ENCODE measurements around the gene SDR39U1.

SDR39U1 gene

DNA sequence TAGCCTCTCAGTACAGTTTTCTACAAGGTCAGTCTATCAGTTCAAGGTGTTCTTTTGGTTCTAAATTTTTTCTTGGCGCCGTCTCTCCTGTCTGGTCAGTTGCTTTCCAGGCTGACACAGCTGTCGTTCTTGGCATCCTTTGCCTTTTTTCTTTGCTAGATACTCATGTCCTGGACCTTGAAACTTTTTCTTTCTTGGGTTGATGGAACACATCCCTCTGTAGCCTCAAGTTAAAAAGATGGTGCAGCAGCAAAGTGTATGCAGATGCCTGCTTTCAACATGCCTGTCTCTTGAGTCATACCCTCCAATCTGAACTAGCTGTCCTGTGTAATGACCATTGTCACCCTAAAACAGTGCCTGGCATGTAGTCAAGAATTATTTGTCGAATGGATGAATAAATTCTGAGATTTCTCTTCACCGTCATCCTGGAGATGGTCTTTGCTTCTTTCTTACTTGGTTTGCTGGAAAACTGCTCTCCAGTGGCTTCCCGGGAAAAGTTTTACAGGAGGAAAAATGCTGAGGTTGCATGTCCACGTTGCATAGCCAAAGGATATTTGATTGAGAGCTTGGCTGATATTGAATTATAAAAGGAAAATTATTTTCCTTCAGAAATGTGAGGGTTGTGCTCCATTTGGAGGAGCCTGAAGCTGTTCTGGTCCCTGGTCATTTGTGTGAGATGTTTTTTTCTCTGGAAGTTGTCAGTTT is 39.1 kb downstream of the SDR39U1 start:
- H3K27me3 ChIP-seq (ENCODE audit: insufficient read depth, low read length) = peaks cover 7% of the 10 kb centered on the region; the same call in 1 of the 2 replicates
- no peaks in the 10 kb centered on the region for H3K9me3 ChIP-seq (ENCODE audit: insufficient read depth, low read depth, low read length)
- H3K9ac ChIP-seq (ENCODE audit: low read depth, low read length) = no peak overlapping the region
- 83% methylated on average over 7 of the region's 7 CpGs for WGBS
- no peaks in the 10 kb centered on the region for H3K36me3 ChIP-seq (ENCODE audit: insufficient read depth, low read length)
- no peak overlapping the region for H3K4me3 ChIP-seq (ENCODE audit: low read length)
- H3K4me1 ChIP-seq (ENCODE audit: insufficient read depth, low read length) = peaks cover 24% of the 10 kb centered on the region
- H3K27ac ChIP-seq (ENCODE audit: low read depth, low read length) = no peak overlapping the region

DNA sequence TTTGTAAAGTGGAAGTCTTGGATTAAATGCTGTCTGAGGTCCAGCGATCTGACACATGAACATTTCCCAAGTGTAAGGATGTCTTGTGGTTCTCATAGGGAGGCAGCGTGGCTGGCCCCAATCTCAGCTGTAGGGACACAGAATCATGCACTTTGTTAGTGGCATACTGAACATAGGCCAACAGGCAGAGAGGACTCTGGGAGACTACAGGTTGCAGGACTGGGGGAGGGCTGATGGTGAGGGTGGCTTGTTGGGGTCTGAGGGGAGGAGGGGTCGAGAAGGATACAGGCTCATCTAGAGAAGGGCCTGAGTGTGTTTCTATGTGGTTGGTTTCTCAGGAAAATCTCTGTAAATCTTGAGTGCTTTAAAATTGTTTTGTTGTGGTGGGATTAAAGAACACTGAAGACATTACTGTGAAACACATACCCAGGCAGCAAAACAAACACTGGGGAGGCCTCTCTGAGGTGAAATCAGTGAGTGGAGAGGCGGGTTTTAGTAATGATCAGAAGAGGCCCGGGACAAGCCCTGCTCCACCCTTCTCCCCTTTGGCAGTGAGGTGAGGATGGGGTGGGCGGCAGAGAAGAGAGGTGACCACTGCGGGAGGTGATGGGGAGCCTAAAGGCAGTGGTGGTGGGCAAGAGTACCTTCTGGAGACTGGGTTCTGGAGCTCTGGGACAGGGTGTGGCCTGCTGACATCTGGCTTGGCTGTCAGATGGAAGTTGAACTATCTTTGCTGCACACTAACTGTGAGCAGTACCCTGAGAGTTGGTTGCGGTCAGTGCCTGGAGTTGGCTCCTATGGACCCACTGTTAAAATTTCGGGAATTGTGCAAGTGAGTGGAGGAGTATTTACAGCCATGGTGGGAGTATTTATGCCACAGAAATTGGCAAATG is 40.5 kb downstream of the SDR39U1 start:
- H3K27ac ChIP-seq (ENCODE audit: low read depth, low read length) = no peak overlapping the region
- H3K4me1 ChIP-seq (ENCODE audit: insufficient read depth, low read length) = peaks cover 29% of the 10 kb centered on the region
- no peak overlapping the region for H3K4me3 ChIP-seq (ENCODE audit: low read length)
- H3K36me3 ChIP-seq (ENCODE audit: insufficient read depth, low read length) = no peaks in the 10 kb centered on the region
- H3K27me3 ChIP-seq (ENCODE audit: insufficient read depth, low read length) = peaks cover 7% of the 10 kb centered on the region; the same call in 1 of the 2 replicates
- 82% methylated on average over 9 of the region's 9 CpGs for WGBS
- H3K9me3 ChIP-seq (ENCODE audit: insufficient read depth, low read depth, low read length) = no peaks in the 10 kb centered on the region
- H3K9ac ChIP-seq (ENCODE audit: low read depth, low read length) = no peak overlapping the region

DNA sequence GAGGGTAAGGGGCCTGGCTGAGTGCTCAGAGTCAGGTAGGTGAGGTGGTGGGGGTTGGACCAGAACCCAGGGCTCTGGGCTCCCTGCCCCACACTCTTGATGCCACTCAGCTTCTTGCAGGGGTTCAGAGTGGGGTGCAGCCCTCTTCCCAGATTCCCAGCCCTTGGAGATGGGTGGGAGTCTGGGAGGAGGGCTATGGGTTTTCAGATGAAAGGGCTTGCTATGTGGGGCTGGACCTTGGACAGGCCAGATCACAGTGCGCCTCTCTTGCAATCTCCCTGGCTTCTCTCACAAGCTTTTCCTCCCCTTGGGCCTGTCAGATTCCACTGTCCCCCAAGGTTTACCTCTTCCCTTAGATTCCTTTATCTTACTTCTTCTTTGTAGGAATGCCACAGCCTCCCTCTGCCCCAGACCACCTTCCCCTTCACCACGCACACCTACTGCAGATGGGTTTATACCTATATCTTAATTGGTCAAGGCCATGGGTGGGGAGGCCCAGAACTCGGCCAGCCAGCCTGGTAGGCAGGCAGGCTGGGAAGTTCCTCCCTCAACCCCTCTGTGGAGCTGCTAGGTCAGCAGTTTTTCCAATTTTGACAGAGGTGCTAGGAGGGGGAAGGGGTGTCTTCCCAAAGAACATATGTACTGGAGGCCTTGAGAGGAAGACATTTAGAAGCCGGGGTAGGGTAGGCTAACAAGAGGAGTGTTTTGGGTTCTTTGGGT is 42.4 kb downstream of the SDR39U1 start:
- H3K36me3 ChIP-seq (ENCODE audit: insufficient read depth, low read length) = no peaks in the 10 kb centered on the region
- peaks cover 7% of the 10 kb centered on the region; the same call in 1 of the 2 replicates for H3K27me3 ChIP-seq (ENCODE audit: insufficient read depth, low read length)
- H3K4me3 ChIP-seq (ENCODE audit: low read length) = peak overlapping the region; percentile 71
- 78% methylated on average over 4 of the region's 4 CpGs for WGBS
- peaks cover 29% of the 10 kb centered on the region for H3K4me1 ChIP-seq (ENCODE audit: insufficient read depth, low read length)
- peak overlapping the region; percentile 51; the same call in 1 of the 2 replicates for H3K9ac ChIP-seq (ENCODE audit: low read depth, low read length)
- H3K9me3 ChIP-seq (ENCODE audit: insufficient read depth, low read depth, low read length) = no peaks in the 10 kb centered on the region
- H3K27ac ChIP-seq (ENCODE audit: low read depth, low read length) = no peak overlapping the region

DNA sequence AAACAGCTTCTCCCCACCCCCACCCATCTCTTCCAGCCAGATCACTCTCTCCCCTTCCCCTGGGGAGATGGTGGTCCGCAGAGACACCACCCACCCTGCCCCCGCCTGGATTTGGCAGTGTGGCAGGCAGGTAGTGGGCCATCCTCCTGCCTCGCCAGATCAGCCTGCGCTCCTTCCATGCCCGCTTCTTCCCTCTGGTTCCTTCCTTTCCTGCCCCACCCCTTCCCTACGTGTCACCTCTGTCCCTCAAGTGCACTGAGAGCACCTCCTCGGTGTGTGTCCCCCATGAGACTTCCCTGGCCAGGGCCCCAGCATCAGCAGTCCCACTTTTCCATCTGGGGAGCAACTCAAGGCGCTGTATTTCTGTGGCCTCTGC is 43.1 kb downstream of the SDR39U1 start:
- peak overlapping the region; percentile 71 for H3K4me3 ChIP-seq (ENCODE audit: low read length)
- H3K27me3 ChIP-seq (ENCODE audit: insufficient read depth, low read length) = peaks cover 7% of the 10 kb centered on the region; the same call in 1 of the 2 replicates
- H3K36me3 ChIP-seq (ENCODE audit: insufficient read depth, low read length) = no peaks in the 10 kb centered on the region
- WGBS = 17% methylated on average over 8 of the region's 8 CpGs
- peak overlapping the region; percentile 51 for H3K9ac ChIP-seq (ENCODE audit: low read depth, low read length)
- no peak overlapping the region for H3K27ac ChIP-seq (ENCODE audit: low read depth, low read length)
- H3K4me1 ChIP-seq (ENCODE audit: insufficient read depth, low read length) = peaks cover 27% of the 10 kb centered on the region
- H3K9me3 ChIP-seq (ENCODE audit: insufficient read depth, low read depth, low read length) = no peaks in the 10 kb centered on the region

DNA sequence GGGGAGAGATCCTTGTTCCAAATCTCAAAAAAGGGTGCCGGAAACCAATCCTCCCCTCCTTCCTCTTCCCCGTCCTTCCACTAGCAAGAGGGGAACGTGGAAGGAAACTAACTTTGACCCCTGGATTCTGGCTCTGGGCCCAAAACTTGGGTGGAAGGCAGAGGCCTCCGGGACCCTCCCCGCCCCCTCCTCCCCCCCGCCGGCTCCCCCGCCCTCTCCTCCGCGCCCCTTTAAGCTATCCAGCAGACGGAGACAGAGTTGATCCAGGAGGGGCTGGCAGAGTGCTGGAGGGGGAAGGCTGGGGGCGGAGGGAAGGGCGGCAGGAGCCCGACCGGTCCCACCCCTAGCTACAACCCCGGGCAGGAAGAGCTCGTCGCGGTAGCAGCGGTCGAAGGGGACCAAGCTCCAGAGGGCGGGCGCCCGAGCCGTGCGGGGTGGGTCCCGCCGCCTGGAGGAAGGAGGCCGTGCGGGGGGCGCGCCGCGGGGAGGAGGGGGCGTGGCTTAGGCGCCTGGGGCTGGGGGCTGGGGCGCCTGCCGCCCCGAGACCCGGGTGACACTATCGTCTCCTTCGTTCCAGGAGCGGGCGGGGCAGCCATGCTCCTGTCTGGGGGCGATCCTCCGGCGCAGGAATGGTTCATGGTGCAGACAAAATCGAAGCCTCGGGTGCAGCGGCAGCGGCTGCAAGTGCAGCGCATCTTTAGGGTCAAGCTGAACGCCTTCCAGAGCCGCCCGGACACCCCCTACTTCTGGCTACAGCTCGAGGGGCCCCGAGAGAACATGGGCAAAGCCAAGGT is 43.7 kb downstream of the SDR39U1 start, which contains the start of gene NYNRIN:
NYNRIN (plus strand) TSS at position 351 of the 794 bp plus-strand sequence; CDS start at position 595, 244 bp downstream.
- H3K9ac ChIP-seq (ENCODE audit: low read depth, low read length) = peak within 1 kb of the TSS; percentile 51
- 1% methylated on average over 50 of the region's 57 CpGs for WGBS
- peak within 1 kb of the TSS; percentile 46; the same call in 1 of the 2 replicates for H3K27ac ChIP-seq (ENCODE audit: low read depth, low read length)
- peak within 1 kb of the TSS; percentile 71 for H3K4me3 ChIP-seq (ENCODE audit: low read length)
- no peaks in the 10 kb centered on the region for H3K36me3 ChIP-seq (ENCODE audit: insufficient read depth, low read length)
- peaks cover 22% of the 10 kb centered on the region for H3K4me1 ChIP-seq (ENCODE audit: insufficient read depth, low read length)
- H3K27me3 ChIP-seq (ENCODE audit: insufficient read depth, low read length) = peaks cover 7% of the 10 kb centered on the region; the same call in 1 of the 2 replicates
- no peaks in the 10 kb centered on the region for H3K9me3 ChIP-seq (ENCODE audit: insufficient read depth, low read depth, low read length)

DNA sequence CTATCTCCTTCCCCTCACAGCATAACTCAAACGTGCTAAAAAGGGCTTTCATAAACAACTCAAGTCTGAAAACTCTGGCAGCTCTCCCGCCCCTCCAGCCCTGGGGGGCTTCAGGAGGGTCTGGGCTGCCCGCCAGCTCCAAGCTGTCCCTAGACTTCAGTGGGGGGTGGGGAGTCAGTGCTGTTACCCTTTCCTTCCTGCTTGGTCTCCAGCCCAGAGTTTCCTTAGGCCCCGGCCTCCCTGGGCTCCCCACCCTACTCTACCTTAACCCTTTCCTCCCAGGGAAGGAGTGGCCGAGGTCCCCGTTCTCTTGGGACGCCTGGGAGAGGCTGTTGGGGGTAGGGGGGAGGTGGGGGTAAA is 44.3 kb downstream of the SDR39U1 start:
- 18% methylated on average over 3 of the region's 7 CpGs for WGBS
- no peaks in the 10 kb centered on the region for H3K9me3 ChIP-seq (ENCODE audit: insufficient read depth, low read depth, low read length)
- H3K27me3 ChIP-seq (ENCODE audit: insufficient read depth, low read length) = peaks cover 7% of the 10 kb centered on the region; the same call in 1 of the 2 replicates
- H3K27ac ChIP-seq (ENCODE audit: low read depth, low read length) = no peak overlapping the region; the same call in 1 of the 2 replicates
- H3K36me3 ChIP-seq (ENCODE audit: insufficient read depth, low read length) = no peaks in the 10 kb centered on the region
- no peak overlapping the region for H3K9ac ChIP-seq (ENCODE audit: low read depth, low read length)
- peaks cover 16% of the 10 kb centered on the region for H3K4me1 ChIP-seq (ENCODE audit: insufficient read depth, low read length)
- peak overlapping the region; percentile 41 for H3K4me3 ChIP-seq (ENCODE audit: low read length)

DNA sequence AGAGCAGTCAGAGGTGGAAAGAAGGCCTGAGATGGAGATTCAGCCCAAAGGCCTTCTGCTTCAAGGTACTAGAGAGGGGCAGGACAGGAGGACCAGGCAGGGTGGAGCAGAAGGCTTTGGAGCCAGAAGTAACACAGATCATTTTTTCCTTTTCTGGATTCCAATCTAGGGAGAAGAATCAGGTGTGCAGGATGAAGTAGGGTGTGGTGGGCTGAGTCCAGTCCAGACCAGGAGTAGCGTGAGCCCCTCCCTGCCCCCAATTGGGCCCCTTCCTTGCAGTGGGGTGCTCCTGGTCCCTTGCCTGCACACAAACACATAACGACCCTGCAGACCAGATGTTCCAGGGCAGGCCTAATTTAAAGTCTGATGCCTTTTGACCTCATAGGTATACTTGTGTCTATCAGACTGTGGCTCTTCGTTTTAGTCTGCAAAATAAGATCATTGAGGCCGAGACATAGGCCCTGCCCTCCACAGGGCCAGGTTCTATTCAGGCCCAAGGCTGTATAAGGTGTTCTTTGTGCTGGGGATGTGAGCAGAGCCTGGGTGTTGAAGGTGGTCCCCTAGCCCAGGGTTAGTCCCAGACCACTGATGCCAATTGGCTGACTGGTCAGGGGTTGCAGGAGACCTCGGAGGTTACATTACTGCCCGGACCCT is 44.8 kb downstream of the SDR39U1 start:
- Histone ChIP-seq H3K9ac (ENCODE audit: low read depth, low read length) (no peak overlapping the region), H3K4me3 (ENCODE audit: low read length) (peak overlapping the region; percentile 41), H3K27me3 (ENCODE audit: insufficient read depth, low read length) (peaks cover 7% of the 10 kb centered on the region; the same call in 1 of the 2 replicates), H3K9me3 (ENCODE audit: insufficient read depth, low read depth, low read length) (no peaks in the 10 kb centered on the region), H3K27ac (ENCODE audit: low read depth, low read length) (no peak overlapping the region), H3K36me3 (ENCODE audit: insufficient read depth, low read length) (no peaks in the 10 kb centered on the region), H3K4me1 (ENCODE audit: insufficient read depth, low read length) (peaks cover 13% of the 10 kb centered on the region)
- WGBS = 74% methylated on average over 6 of the region's 6 CpGs

DNA sequence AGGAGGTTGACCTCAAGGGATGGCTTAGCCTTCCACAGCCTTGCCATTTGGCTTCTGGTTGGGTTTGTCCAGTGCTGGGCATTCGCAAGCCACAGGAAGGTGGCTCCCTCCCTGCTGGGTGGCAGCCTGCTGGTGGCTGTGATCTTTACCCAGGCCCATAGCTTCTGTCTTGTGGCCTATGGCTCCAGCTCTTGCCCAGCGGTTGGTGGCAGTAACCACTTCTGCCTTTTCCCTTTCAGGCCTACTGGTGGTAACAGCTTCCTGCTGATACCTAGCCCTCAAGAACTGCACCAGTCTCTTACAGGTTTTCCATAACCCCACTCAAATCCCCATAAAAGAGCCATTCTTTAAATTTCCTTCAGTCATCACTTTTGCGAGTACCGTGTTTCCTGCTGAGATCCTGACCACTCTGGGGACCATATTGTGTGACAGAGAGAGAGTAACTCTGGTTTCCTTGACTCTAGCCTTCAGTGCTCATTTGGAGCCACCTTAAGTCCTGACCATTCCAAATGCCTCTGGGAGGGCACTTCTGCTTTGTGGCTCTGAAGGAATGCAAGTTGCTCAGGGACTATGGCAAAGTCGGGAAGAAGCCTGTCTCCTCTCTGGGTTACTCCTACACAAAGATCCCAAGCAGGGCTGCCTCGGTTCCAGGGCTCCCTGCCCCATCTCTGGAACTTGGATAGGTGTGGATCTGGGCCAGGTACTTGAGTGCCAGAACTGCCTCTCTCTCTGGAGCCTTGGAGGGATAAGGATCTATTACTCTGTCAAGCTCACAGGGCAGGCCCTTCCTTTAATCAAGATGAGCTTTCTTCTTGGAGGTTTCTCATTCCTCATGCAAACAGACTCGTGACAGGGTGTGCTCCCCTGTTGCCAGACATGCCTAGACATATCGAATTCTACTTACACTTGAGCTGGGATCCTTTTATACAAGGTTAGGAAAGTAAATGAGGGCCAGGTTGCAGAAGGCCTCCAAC is 46.7 kb downstream of the SDR39U1 start:
- Histone ChIP-seq H3K9ac (ENCODE audit: low read depth, low read length) (no peak overlapping the region), H3K9me3 (ENCODE audit: insufficient read depth, low read depth, low read length) (no peaks in the 10 kb centered on the region), H3K27ac (ENCODE audit: low read depth, low read length) (no peak overlapping the region), H3K4me1 (ENCODE audit: insufficient read depth, low read length) (peaks cover 21% of the 10 kb centered on the region), H3K36me3 (ENCODE audit: insufficient read depth, low read length) (no peaks in the 10 kb centered on the region), H3K4me3 (ENCODE audit: low read length) (no peak overlapping the region), H3K27me3 (ENCODE audit: insufficient read depth, low read length) (peaks cover 7% of the 10 kb centered on the region; the same call in 1 of the 2 replicates)
- WGBS = 76% methylated on average over 7 of the region's 8 CpGs

DNA sequence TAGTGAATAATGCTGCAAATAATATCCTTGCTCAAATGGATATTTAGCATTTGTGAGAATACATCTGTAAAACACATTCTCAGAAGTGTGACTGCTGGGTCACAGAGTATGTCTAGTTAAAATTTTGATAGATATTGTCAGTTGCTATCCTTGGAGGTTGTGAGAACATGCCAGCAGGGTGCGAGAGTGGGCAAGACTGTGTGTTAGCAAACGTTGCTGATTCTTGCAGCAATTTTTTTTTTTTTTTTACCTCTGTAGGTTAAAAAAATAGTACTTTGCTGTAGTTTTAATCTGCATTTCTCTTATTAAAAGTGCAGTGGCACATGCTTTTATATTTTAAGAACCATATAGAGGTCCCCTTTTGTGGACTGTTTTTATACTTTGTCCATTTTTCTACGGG is 48.3 kb downstream of the SDR39U1 start:
- Histone ChIP-seq H3K36me3 (ENCODE audit: insufficient read depth, low read length) (no peaks in the 10 kb centered on the region), H3K27me3 (ENCODE audit: insufficient read depth, low read length) (no peaks in the 10 kb centered on the region), H3K9me3 (ENCODE audit: insufficient read depth, low read depth, low read length) (no peaks in the 10 kb centered on the region), H3K4me1 (ENCODE audit: insufficient read depth, low read length) (peaks cover 14% of the 10 kb centered on the region), H3K9ac (ENCODE audit: low read depth, low read length) (no peak overlapping the region), H3K4me3 (ENCODE audit: low read length) (no peak overlapping the region), H3K27ac (ENCODE audit: low read depth, low read length) (no peak overlapping the region)
- WGBS = 48% methylated on average over 2 of the region's 3 CpGs

Data from HUES64 (cell line).